ENCODE results near the gene GLYATL1B.

GLYATL1B gene

GRCh38 chr11:59144096-59144495 is 58.0 kb downstream of the GLYATL1B start:
- DNase-seq (ENCODE audit: extremely low read depth in 1 of 2, low read depth in 1 of 2) = no peak
